Glutamatergic neuron (in vitro differentiated cells): ENCODE data around the gene PAQR7. TPM values are rescaled to one million over a fixed set of nuclear protein-coding genes. Genes with fewer than 3 reads are reported as not detected.

ENCODE experiments used
- DNase-seq: peaks from one replicate; pipeline ENCODE4 v3.0.0; 2022
- H3K27ac Mint-ChIP-seq: one replicate; pipeline ENCODE4 v1.8.0; 2020; ENCODE audit warnings: mild to moderate bottlenecking, mixed read lengths, inconsistent platforms; ENCODE audit not compliant: unreplicated experiment
- H3K27me3 Mint-ChIP-seq: one replicate; pipeline ENCODE4 v1.8.0; 2020; ENCODE audit warnings: mild to moderate bottlenecking, moderate library complexity, mixed read lengths, inconsistent platforms; ENCODE audit not compliant: unreplicated experiment
- H3K36me3 Mint-ChIP-seq: one replicate; pipeline ENCODE4 v1.8.0; 2020; ENCODE audit warnings: mild to moderate bottlenecking, mixed read lengths, inconsistent platforms; ENCODE audit not compliant: unreplicated experiment
- H3K4me1 Mint-ChIP-seq: one replicate; pipeline ENCODE4 v1.8.0; 2020; ENCODE audit warnings: mild to moderate bottlenecking, low read depth, mixed read lengths, inconsistent platforms; ENCODE audit not compliant: unreplicated experiment
- H3K4me3 Mint-ChIP-seq: one replicate; pipeline ENCODE4 v1.8.0; 2020; ENCODE audit warnings: mild to moderate bottlenecking, mixed read lengths, inconsistent platforms; ENCODE audit not compliant: unreplicated experiment
- H3K9me3 Mint-ChIP-seq: one replicate; pipeline ENCODE4 v1.8.0; 2020; ENCODE audit warnings: mild to moderate bottlenecking, moderate library complexity, mixed read lengths, inconsistent platforms; ENCODE audit not compliant: unreplicated experiment
- total RNA-seq: library from RNA; stranded (reverse); fragmentation: NEBNext Ultra II Directional; extraction: Animal tissue kit (Norgen Biotek cat#: 25700); gene quantifications from one replicate; pipeline ENCODE4 v1.2.1, GENCODE V29; 2021; ENCODE audit not compliant: unreplicated experiment
- TF ChIP-seq, protein P1 (sequence below): fragments of 200-600 bp; sonication (generic); IDR thresholded peaks from one replicate; pipeline ENCODE4 v1.5.0; 2021; ENCODE audit not compliant: partially characterized antibody, unreplicated experiment

Gene PAQR7
- total RNA-seq, 1 donor from 2014 or later: 6.4 TPM

DNA sequence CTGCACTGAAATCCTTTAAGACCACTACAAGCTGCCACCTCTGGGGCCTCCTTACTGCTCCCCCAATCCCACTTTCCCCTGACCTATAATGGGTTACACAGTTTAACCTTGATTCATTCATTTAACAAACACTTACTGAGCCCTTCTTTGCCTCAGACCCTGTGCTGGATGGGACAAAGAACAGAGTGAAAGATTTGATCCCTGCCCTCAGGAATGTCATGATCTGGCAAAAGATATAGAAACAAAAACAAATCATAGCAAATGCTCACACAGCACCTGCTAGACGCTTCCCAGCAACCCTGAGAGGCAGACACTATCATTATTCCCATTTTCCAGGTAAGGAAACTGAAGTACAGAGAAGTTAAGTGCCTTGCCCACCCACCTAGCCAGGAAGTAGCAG, 9.2 kb downstream of the PAQR7 start:
- TF ChIP-seq, protein P1, sequence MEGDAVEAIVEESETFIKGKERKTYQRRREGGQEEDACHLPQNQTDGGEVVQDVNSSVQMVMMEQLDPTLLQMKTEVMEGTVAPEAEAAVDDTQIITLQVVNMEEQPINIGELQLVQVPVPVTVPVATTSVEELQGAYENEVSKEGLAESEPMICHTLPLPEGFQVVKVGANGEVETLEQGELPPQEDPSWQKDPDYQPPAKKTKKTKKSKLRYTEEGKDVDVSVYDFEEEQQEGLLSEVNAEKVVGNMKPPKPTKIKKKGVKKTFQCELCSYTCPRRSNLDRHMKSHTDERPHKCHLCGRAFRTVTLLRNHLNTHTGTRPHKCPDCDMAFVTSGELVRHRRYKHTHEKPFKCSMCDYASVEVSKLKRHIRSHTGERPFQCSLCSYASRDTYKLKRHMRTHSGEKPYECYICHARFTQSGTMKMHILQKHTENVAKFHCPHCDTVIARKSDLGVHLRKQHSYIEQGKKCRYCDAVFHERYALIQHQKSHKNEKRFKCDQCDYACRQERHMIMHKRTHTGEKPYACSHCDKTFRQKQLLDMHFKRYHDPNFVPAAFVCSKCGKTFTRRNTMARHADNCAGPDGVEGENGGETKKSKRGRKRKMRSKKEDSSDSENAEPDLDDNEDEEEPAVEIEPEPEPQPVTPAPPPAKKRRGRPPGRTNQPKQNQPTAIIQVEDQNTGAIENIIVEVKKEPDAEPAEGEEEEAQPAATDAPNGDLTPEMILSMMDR: no peak
- DNase-seq: no peak
- H3K27me3 Mint-ChIP-seq: peaks cover 3% of the 10 kb centered on the region
- no peak overlapping the region for H3K27ac Mint-ChIP-seq
- peaks cover 10% of the 10 kb centered on the region for H3K4me1 Mint-ChIP-seq
- H3K36me3 Mint-ChIP-seq: peaks cover 5% of the 10 kb centered on the region
- H3K9me3 Mint-ChIP-seq: peaks cover 1% of the 10 kb centered on the region
- no peak overlapping the region for H3K4me3 Mint-ChIP-seq

DNA sequence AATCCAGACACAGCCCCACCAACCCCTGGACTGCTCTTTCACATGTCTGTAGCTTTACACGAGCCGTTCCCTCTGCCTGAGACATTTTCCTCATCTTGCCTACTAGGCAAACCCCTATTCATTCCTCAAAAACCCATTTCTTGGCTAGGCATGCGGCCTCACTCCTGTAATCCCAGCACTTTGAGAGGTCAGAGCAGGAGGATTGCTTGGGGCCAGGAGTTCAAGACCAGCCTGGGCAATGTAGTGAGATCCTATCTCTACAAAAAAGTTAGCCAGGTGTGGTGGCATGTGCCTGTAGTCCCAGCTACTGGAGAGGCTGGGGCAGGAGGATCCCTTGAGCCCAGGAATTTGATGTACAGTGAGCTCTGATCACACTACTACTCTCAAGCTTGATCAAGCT, 11.1 kb downstream of the PAQR7 start:
- Mint-ChIP-seq H3K4me1 (peaks cover 7% of the 10 kb centered on the region), H3K27ac (no peak overlapping the region), H3K4me3 (no peak overlapping the region), H3K27me3 (peaks cover 5% of the 10 kb centered on the region), H3K9me3 (peaks cover 1% of the 10 kb centered on the region), H3K36me3 (peaks cover 5% of the 10 kb centered on the region)
- no peak for DNase-seq
- TF ChIP-seq, protein P1: no peak

DNA sequence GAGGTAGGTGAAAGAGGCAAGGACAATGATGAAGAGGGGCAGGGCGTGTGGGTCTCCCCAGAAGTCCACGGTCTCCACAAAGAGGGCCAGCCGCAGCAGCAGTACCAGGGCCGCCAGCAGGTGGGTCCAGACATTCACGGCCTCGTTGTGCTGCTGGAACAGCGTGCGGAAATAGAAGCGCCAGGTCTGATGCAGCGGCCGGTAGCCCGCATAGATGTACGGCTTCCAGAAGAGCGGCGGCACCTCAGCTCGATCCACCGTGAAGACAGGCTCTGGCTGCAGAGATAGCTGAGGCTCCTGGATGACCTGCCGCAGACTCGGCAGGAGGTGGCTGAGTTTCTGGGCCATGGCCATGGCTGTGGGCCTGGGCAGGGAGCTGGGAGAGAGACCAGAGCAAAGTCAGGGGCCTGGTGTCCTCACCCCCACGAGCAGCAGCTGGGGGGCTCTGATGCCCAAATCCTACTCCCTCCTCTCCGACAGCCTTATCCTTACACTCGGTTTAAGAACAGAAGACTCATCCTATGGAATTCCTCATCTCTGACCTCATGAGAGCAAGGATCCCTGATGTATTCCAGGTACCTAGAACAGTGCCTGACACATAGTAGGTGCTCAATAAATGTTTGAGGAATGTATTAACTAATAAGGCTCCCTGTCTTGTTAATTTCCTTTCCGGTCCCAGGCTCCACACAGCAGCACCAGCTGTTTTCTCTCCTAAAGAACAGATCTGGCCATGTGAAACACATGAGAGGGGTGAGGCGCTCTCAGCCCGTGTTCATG, 11.8 kb downstream of the PAQR7 start:
- Mint-ChIP-seq H3K27ac (no peak overlapping the region), H3K36me3 (peaks cover 5% of the 10 kb centered on the region), H3K4me1 (peaks cover 7% of the 10 kb centered on the region), H3K27me3 (peaks cover 5% of the 10 kb centered on the region), H3K9me3 (peaks cover 1% of the 10 kb centered on the region), H3K4me3 (no peak overlapping the region)
- TF ChIP-seq, protein P1: no peak
- no peak for DNase-seq

DNA sequence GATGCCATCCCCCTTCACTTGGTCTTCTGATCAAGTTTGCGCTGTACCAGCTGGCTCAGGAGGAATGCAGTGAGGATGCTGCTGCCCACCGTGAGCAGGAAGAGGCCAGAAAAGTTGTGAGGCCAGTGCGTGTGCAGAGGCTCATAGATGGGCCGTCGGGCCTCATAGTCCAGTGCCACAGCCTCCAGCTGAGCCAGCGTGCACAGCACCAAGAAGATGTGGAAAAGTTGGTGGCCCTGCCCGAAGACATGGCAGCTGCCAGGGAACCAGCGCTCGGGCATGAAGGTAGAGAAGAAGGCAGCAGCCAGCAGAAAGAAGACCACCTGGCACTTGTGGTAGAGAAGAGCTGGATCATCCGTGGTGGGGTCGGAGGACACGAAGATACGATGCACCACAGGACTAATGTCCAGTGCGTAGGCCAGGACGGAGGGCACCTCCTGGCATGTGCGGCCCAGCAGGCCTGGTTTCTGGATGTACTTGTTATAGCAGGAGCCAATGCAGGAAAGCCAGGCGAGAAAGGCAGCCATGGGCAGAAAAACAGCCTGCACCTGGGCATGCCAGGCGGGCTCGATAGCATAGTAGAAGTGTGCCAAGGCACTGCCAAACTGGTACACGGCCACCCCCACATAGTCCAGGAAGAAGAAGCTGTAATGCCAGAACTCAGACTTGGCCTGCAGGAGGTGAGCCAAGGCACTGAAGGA, 12.6 kb downstream of the PAQR7 start:
- Mint-ChIP-seq H3K27me3 (peaks cover 5% of the 10 kb centered on the region), H3K27ac (no peak overlapping the region), H3K4me1 (peaks cover 5% of the 10 kb centered on the region), H3K4me3 (no peak overlapping the region), H3K36me3 (peaks cover 5% of the 10 kb centered on the region), H3K9me3 (peaks cover 1% of the 10 kb centered on the region)
- no peak for DNase-seq
- TF ChIP-seq, protein P1: no peak
